ENCODE data around the gene MAD1L1. TPM values are rescaled to one million over a fixed set of nuclear protein-coding genes. Genes with fewer than 3 reads are reported as not detected.

MAD1L1 gene
- total and polyA plus RNA-seq, 8 donors = 21.4 to 58.8 (median 22.5) TPM

DNA sequence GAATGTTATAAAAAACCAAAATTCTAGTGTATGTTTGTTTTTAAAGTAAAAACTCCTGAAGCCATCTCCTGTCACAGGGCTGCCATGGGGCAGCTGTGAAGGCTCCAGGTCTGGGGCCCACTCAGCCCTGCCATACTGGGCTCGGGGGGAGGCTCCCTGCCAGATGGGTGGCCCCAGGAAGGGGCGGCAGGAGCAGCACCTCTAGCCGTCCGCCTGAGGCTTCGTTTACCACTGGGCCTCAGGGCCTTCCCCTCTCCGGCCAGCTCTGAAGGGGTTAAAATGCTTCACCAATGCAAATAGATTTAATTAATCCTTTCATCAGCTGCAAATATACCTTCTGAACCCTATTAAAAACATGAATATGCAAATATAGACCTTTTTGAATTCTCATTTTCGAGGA is 423.7 kb downstream of the MAD1L1 start:
- Histone ChIP-seq H3K36me3 (peaks cover 0 to 5% of the 10 kb centered on the region in 2 donors), H3K9me3 (no peaks in the 10 kb centered on the region), H3K4me1 (peaks cover 0 to 4% of the 10 kb centered on the region in 2 donors), H3K27ac (no peak overlapping the region), H3K4me3 (no peak overlapping the region), H3K27me3 (peaks cover 0 to 13% of the 10 kb centered on the region in 2 donors)
- TF ChIP-seq, protein P1, sequence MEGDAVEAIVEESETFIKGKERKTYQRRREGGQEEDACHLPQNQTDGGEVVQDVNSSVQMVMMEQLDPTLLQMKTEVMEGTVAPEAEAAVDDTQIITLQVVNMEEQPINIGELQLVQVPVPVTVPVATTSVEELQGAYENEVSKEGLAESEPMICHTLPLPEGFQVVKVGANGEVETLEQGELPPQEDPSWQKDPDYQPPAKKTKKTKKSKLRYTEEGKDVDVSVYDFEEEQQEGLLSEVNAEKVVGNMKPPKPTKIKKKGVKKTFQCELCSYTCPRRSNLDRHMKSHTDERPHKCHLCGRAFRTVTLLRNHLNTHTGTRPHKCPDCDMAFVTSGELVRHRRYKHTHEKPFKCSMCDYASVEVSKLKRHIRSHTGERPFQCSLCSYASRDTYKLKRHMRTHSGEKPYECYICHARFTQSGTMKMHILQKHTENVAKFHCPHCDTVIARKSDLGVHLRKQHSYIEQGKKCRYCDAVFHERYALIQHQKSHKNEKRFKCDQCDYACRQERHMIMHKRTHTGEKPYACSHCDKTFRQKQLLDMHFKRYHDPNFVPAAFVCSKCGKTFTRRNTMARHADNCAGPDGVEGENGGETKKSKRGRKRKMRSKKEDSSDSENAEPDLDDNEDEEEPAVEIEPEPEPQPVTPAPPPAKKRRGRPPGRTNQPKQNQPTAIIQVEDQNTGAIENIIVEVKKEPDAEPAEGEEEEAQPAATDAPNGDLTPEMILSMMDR (IDR thresholded peaks at IDR 0.05) = no peak
- intact Hi-C loops (cut with DNase I) = no loop called here
- no peak for DNase-seq
- ATAC-seq = no peak

DNA sequence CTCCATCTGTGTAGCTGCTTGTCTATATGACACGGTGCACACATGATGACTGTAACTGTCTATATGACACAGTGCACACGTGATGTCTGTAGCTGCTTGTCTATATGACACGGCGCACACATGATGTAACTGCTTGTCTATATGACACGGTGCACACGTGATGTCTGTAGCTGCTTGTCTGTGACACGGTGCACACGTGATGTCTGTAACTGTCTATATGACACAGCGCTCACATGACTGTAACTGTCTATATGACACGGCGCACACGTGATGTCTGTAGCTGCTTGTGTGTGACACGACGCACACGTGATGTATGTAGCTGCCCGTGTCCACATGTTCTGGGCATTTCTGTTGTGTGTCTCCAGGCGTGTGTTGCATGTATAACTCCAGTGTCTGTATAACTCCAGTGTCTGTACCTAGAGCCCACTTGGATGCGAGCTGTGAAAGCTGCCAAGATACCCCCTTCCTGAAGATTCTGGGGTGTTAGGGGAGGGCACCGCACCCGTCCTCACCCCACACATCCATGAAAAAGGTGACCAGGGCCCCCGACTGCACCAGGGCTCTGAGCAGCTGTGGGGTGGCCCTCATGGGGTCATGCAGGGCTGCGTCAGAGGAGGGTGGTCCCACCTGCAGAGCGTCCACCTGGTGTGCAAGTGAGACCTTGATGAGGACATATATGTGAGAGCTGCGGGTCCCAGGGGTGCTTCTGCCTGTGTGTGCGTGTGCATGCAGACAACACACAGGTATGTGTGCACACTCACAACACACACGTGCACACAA is 424.7 kb downstream of the MAD1L1 start:
- Histone ChIP-seq H3K27ac (no peak overlapping the region), H3K27me3 (peaks cover 0 to 15% of the 10 kb centered on the region in 2 donors), H3K4me1 (peaks cover 0 to 4% of the 10 kb centered on the region in 2 donors), H3K4me3 (no peak overlapping the region), H3K9me3 (peaks cover 0 to 1% of the 10 kb centered on the region in 2 donors), H3K36me3 (no peaks in the 10 kb centered on the region)
- intact Hi-C loops (cut with DNase I) = no loop called here
- DNase-seq = no peak
- TF ChIP-seq, protein P1 (IDR thresholded peaks at IDR 0.05) = no peak
- ATAC-seq = no peak

DNA sequence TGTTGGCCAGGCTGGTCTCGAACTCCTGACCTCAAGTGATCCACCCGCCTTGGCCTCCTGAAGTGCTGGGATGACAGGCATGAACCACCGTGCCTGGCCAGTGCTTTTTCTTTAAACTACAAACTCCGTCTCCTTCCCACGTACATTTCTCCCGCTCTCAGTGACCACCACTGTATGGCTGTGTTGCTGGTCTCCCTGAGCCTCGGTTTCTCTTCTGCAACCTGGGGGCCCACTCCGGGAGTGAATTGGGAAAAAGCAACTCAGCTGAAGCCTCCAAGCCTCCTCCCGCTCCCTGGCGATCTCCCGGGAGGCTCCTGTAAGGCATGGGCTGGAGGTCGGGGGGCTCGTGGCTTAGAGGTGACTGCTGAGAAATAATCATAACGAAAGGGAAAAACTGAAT is 426.4 kb downstream of the MAD1L1 start:
- no peak for DNase-seq
- Histone ChIP-seq H3K27ac (no peak overlapping the region), H3K9me3 (peaks cover 0 to 1% of the 10 kb centered on the region in 2 donors), H3K27me3 (peaks cover 0 to 15% of the 10 kb centered on the region in 2 donors), H3K36me3 (no peaks in the 10 kb centered on the region), H3K4me3 (no peak overlapping the region), H3K4me1 (peaks cover 0 to 3% of the 10 kb centered on the region in 2 donors)
- TF ChIP-seq, protein P1 (IDR thresholded peaks at IDR 0.05) = no peak
- intact Hi-C loops (cut with DNase I) = no loop called here
- ATAC-seq = no peak

DNA sequence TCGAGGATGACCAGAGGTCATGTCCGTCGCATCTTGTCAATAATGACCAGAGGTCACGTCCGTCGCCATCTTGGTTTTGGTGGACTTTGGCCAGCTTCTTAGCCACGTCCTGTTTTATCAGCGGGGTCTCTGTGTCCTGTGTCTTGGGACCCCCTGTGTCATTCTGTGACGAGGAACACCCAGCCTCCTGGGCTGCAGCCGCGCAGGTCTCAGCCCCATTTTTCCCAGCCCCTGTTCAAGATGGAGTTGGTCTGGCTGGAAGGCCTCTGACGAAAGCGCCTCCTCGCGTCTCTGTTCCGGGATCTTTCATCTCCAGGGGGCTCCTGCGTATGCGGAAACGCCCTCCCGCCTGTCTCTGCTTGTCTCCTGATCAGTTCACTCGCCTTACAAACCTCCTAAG is 428.4 kb downstream of the MAD1L1 start:
- Histone ChIP-seq H3K4me1 (no peaks in the 10 kb centered on the region), H3K27ac (no peak overlapping the region), H3K9me3 (peaks cover 0 to 1% of the 10 kb centered on the region in 2 donors), H3K4me3 (no peak overlapping the region), H3K36me3 (no peaks in the 10 kb centered on the region), H3K27me3 (peaks cover 0 to 11% of the 10 kb centered on the region in 2 donors)
- intact Hi-C loops (cut with DNase I) = no loop called here
- ATAC-seq (no peak), DNase-seq (no peak)
- TF ChIP-seq, protein P1 (IDR thresholded peaks at IDR 0.05) = no peak

DNA sequence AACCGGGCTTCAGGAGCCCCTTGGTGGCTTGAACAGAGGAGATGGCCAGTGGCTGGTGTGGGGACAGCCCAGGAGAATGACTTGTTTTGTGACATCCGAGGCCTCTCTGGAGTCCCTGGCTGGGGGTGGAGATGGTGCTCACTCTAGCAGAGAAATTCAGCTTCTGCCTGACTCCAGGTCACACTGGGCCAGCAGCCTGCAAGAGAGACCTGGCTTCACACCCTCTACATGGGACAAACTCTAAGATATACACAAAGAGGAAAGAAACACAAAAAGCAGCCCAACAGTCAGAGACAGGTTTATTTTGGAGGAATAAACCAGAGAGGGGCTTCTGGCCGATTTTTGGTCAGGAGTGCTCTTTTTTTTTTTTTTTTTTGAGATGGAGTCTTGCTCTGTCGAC is 429.8 kb downstream of the MAD1L1 start:
- peaks cover 0 to 11% of the 10 kb centered on the region in 2 donors for H3K27me3 ChIP-seq
- H3K9me3 ChIP-seq = peaks cover 0 to 1% of the 10 kb centered on the region in 2 donors
- no peak overlapping the region for H3K27ac ChIP-seq
- TF ChIP-seq, protein P1 (IDR thresholded peaks at IDR 0.05) = no peak
- ATAC-seq (no peak), DNase-seq (no peak)
- no peaks in the 10 kb centered on the region for H3K36me3 ChIP-seq
- no peak overlapping the region for H3K4me3 ChIP-seq
- intact Hi-C loops (cut with DNase I) = no loop called here
- no peaks in the 10 kb centered on the region for H3K4me1 ChIP-seq

All from left lung (tissue), 10 donors.